HS-5 (cell line): ENCODE measurements around the gene GAPVD1.
A peak's percentile ranks its signal among the peaks of the same experiment; 100 is the strongest.

Source experiments
- DNase-seq: peaks from one replicate; pipeline ENCODE4 v3.0.0-alpha.2; 2012; ENCODE audit warnings: low read depth

GAPVD1 gene

DNA sequence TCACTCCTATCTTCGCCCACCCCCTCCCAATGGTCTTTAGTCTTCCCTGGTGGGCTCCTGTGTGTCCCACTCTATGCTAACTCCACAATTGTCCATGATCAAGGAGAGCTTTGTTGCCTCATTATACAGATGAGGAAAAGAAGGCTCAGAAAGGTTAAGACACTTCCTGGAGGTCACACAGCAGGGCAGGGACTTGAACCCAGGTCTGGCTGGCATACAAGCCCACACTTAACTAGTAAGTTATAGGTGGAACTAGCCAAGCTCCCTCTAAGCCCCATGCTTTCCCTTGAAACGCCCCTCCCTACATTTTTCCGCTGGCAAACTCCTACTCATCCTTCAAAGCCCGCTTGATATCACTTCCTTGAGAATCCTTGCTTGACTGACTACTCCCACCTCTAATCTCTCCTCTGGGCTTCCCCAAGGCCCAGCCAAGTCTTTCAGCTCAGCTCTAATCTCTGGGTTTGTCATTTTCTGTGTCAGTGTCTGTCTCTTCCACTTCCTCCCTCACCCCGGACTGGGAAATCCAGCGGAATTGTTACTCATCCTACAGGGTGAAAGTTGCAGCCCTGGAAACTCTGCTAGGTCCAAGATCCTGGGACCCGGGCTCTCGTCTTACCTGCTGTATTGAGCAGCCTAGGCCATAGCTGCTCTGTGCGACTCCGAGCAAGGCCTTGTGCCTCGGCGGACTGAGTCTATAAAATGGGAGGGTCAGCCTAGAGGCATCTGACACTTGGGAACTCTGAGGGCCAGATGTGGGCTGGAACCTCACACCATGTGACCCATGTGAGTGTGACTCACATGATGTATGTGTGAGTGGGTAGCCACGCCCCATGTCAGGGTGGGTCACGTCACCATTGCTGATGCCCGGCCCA lies 144.5 kb downstream of the GAPVD1 start:
- no peak for DNase-seq

DNA sequence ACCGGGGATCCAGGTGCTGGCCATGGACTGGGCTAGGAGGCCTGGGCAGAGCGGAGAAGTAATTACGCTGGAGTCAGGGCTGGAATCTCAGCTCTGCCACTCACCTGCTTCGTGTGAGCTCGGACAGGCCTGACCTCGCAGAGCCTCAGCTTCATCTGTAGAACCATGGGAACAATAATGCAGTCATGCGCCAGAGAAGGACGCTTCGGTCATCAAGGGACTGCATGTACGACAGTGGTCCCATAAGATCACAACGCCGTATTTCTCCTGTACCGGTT lies 145.1 kb downstream of the GAPVD1 start:
- DNase-seq: no peak

DNA sequence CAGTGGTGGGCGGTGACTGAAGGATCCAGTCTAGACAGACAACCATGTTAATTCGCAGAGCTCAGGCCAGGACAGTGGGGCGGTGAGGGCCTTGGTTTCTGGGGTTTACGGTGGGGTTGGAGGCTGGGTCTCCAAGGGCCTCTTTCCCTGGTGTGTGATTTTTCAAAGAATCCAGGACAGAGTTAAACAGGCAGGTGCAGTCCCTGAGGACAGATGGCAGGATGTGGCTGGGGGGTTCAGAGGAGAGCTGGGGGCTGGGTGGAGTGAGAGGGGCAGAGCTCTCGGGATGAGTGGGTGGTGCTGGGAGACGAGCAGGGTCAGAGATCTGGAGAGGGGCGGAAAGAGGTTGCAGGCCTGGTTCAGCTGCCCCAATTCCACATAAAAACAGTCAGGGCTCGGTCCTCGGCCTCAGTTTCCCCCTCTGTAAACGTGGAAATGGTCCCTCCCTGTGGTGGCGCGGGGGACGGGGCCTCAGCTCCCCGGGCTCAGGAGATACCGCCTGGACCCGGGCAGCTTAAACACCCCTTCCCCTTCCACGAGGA lies 145.9 kb downstream of the GAPVD1 start:
- DNase-seq: no peak

DNA sequence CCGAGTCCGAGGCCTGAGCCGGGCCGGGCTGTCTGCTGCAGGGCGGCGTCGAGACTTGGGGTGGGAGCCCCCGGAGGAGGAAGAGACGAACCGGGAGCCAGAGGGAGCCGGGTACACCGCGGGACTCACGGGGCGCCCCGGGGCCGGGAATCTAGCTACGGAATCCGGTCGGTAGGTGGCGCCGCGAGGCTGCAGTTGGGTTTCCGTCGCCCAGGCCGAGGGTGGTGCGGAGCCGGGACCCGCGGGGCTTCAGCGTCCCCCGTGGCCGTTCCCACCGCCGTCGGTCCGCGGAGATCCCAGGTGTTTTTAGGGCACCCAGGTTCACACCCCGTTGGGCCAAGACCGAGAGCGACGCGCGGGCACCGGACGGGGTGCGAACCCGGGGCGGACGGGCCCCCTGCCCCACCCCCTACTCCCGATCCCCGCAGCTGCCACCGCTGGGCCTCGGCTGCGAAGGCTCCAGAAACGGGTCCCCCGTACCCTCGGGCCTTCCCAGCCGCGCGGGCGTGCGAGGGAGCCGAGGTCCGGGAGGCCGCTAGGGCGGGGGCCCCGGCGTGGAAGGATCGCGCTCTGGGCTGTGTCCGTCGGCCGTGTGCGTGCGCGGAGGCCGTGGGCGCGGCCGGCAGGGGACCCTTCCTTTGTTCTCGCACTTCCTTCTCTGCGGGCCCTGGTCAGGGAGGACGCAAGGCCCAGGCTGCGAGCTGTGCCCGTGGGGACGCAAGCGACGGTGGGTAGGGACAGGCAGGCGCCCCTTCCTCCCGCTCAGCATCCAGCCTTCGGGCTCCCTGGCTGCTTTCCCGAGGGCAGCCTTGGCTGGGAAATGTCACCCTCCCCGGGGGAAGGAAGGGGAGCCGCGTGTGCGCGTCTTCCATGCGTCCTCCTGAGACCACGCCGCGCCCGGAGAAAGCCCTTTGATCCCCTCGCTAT lies 146.6 kb downstream of the GAPVD1 start:
- peak; percentile 34 for DNase-seq

DNA sequence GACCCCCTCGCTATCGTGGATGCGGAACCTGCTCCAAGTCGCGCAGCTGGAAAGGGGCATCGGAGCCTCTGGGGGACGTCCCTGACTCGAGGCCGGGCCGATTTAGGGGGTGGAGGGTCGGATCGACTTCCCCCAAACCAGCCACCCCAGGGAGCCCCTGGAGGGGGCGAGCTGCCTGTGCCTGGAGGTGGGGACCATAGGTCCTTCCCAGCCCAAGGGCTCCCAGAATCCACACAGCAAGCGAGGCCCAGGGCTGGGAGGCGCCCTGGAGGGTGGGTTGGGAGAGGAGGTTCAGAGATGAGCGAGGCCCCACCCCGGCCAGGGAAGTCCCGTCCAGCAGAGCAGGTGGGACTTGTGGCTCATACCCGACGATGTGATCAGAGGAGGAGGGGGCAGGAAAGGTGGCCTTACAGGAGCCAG lies 147.6 kb downstream of the GAPVD1 start:
- DNase-seq: no peak

DNA sequence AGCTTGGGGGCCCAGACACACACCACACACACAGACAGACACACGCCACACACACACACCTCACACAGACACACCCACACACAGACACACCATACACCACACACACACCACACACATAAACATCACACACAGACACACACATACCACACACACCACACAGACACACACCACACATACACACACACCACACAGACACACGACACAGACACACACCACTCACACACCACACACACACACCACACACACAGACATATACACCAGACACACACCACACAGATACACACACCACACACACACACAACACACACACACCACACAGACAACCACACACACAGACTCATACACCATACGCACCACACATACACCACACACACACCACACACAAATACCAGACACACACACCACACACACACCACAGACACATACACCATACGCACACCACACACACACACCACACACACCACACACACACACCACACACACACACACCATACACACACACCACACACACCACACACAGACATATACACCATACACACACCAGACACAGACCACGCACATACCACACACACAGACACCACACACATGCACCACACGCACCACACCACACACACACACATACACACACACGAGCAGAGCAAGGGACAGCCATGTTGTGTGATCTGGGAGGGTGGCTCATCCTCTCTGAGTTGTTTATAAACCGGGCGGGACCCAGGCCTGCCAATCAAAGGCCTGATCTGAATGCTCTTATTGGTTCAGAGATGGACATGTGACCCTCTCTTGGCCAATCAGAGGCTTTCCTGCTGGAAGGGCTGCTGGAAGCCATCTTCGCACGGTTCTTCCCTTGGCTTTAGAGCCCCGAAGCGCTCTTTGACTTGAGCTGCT lies 148.3 kb downstream of the GAPVD1 start:
- DNase-seq: no peak

DNA sequence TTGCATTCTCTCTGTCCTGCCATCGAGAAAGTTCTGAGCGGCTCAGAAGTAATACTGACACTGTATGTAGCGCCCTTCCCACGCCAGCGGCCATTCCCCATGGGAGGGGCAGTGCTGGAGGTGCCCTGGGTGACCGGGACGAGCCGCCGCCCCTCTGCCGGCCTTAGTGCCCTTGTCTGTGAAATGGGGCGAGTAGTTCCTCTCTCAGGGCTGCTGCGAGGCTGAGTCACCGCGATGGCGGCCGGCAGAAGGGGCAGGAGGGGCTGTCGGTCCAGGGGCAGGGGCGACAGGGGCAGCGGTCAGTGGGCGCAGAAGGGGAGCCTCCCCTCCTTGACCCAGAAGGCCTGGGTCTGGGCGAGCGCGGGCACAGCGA lies 148.9 kb downstream of the GAPVD1 start:
- no peak for DNase-seq

DNA sequence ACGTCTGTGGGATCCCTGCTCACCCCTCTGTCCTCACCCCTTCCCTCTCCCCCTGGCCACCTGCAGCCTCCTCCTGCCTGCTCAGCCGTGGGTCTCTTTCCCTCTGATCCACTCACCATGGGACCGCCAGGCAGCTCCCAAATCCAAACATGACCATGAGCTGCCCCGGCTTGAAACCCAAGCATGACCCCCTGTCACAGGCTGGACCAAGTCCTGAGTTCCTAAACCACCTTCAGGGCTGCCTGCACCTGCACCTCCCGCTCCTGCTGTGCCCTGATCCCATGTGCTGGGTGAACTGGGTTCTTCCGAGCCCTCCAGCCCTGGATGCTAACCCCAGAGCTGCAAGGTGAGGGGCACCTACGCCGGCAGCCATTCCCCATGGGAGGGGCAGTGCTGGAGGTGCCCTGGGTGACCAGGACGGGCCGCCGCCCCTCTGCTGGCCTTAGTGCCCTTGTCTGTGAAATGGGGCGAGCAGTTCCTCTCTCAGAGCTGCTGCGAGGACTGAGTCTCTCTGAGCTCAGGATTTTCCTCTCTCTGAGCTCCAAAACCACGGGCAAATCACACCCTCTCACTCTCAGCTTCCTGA lies 149.6 kb downstream of the GAPVD1 start:
- no peak for DNase-seq

DNA sequence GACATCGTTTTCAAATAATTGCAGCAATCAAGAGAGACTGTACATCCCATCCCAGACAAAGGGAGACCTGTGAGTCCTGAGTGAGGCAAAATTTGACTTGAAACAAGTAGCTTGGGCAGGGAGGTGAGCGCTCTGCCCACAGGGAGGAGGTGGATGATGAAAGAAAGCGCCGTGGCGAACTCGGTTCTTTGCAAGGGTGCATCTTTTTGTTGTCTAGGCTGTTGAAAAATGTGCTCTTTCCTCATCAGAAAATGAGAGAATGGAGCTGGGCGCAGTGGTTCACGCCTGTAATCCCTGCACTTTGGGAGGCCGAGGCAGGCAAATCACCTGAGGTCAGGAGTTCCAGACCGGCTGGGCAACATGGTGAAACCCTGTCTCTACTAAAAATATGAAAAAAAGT lies 150.5 kb downstream of the GAPVD1 start:
- DNase-seq: no peak

DNA sequence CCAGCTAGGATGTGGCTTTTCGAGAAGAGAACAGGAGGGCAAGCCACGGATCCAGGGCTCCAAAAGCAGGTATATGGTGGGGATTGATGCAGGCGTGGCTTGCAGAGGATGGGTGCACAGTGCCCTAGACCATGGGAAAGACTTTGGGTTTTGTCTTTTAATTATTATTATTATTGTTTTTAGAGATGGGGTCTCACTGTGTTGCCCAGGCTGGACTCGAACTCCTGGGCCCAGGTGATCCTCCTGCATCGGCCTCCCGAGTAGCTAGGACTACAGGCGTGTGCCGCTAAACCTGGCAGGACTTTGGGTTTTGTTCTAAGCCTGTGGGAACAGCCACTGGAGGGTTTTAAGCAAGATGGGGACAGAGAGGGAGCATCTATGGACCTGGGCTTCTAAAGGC lies 152.0 kb downstream of the GAPVD1 start:
- DNase-seq: no peak

DNA sequence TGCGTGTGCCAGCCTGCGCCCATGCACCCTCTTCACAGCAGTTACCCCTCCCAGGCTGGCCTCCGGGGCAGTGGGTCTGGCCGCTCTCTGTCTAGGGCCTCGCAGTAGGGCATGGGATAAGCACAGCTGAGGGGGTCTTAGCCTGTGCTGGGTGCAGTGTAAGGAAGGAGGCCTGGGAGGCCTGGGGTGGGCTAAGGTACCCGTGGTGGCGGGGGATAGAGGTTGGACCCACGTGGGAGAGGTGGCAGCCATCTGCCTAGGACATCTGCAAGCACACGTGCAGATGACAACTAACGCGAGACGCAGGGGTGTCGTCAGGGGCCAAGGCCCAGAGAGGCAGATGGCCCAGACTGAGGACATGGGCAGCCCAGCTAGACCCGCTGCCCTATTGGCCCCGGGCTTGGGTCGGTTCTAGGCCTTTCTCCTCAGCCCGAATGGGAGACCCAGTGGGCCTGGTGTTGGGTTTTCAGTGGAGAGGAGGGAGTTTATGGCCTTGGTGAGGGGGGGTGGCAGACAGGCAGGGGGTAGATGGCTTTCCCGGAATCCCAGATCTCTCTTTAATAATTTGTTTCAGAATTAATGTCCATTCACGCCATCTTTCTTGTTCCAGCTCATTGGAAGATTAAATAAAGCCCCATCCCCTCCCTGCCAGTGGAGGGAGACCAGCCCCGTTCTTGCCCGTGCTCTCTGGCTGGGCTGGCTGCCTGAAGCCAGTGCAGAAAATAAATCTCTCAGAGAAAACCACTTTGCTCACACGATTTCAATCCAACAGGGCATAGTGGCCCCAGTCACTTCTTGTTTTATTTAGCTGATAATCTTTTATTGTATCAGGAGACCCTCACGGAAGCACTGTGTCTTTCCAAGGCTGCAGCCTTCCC lies 154.2 kb downstream of the GAPVD1 start:
- no peak for DNase-seq

DNA sequence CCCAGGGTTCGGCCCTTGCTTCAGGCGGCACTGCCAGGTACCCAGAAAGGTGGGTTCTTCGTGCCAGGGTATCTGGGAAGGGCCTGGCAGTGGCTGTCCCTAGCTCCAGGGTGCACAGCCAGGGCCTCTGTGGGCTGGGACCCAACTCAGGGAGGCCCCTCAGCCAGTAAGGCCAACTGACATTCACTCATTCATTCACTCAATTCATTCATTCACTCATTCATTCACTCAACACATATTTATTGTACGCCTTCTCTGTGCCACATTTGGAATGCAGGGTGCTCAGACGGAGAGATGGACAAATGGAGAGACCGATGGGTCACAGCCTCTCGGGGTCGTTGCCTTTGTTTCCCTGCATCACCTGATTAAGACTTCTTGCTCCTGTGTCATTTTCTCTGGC lies 154.9 kb downstream of the GAPVD1 start:
- DNase-seq: no peak
